Measurements from ENCODE around the gene WEE1.
A peak's percentile ranks its signal among the peaks of the same experiment; 100 is the strongest.
"Not testable (repeated sequence)": the region's sequence is repeated elsewhere in the genome, so short reads cannot be mapped to it uniquely, and the experiment has no call there.

The WEE1 gene

DNA sequence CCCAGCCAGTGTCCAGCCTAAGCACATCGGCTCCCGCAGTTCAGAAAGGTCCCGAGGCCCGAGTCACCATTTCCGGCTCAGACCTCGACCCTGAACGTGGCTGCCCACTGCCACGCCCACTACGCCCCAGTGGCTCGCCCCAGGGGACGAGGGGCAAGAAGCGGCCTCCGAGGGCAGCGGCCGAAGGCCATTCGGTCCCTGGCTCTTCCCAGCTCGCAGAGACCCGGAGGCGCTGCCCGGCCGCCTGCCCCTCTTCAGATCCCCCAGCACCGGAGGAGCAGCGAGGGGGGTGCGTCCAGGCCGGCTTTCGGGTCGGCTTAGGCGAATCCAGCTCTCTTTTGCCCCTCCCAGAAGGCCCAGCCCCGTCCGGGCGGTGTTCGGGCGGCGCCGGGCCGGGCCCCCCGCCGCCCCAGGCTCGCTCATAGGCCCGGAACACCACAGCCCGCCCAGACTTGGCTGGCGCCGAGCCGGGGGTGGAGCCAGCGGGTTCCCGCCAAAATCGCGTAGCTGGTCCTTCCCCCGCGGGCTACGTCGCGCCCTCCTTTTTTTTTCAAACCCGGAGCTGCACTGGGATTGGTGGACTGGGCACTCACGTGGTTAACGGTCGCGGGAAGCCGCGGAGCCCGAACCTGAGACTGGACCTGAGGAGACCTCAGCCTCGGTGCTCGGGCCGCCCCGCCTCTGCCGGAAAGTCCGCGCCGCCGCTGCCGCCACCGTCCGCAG, at the start of gene WEE1:
TSS of gene WEE1 (plus strand) at position 619 of the 723 bp plus-strand sequence. CDS start 264 bp downstream, outside the sequence.
- peak; percentile 99 for DNase-seq

DNA sequence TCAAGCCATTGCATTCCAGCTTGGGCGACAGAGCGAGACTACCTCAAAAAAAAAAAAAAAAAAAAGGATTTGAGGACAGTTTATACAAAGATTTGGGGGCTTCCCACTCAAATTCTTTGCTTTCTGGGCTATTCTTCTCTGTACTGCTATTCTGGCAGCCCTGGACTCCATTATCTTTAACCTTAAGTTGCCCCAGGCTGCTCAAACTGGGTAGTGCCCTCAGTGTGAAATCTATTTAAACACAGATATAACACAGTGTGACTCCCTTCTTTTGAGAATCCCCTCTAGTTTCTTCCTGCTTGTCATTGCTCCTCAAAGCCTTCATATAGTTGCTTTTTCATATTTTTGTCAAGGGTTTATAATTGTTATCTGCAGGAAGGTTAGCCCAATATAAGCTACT, 49.5 kb upstream of the WEE1 start:
- DNase-seq: no peak

- no peak for DNase-seq
Observed at GRCh38 chr11:9525116-9525515, 48.4 kb upstream of the WEE1 start.

GRCh38 chr11:9527481-9528135, 45.9 kb upstream of the WEE1 start:
- no peak for DNase-seq

DNA sequence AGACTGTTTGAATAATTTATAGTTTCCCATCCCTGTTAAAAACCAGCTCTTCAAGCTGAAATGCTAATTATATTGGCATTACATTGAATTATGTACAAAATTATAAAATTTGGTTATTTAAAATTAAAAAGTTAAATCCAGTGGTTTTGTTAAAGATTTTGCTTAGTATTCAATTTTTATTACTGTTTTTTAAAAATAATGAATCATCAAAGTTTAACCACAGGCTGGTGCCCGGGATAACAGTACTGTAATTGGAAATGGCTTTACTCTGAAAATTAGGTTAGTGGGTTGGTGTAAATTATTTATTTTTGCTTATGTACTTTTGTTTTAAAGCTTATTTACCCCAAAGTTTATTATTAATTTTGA, 45.4 kb upstream of the WEE1 start:
- DNase-seq: no peak

GRCh38 chr11:9528573-9529333, 44.7 kb upstream of the WEE1 start:
- no peak for DNase-seq

DNA sequence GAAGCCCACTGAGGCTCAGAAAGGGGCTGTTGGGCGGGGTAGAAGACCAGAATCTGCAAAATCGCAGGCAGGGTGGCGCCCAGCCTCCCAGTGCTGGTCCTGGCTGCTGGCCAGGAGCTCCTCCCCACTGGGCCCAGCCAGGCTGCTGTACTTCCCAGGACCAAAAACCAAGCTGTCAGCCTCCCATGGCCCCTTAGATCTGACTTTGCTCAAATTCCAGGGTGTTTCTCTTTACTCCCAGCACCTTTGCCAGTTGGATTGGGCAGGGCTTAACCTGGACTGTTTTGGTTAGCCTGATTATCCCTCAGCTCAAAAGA, 44.2 kb upstream of the WEE1 start:
- DNase-seq: peak; percentile 60

DNA sequence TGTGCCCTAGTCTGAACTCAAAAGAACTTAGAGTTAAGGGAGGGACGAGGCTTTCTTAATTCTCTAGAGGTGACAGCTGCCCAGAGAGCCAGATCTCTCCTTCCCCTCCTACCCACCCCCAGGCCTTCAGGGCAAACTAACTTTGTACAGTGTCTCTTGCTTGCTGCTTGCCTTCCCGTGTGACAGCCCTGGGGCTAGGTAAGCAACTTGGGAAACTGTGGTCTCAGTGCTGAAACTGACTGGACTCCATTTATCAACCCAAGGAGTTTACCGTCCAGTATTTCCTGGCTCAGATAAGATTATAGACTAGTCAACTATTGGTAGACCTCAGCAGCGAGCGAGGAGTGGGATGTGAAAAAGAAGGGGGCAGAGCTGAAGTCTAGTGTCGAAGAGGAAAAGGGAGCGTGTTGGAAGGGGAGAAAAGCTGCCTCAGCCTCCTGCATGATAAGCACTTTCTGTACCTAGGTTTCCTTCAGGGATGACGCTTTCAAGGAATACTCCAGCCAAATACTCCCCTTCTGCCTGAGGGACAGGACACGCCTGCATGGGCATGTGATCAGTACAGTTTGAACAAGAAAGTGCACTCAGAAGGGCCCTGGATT, 43.3 kb upstream of the WEE1 start:
- no peak for DNase-seq

DNA sequence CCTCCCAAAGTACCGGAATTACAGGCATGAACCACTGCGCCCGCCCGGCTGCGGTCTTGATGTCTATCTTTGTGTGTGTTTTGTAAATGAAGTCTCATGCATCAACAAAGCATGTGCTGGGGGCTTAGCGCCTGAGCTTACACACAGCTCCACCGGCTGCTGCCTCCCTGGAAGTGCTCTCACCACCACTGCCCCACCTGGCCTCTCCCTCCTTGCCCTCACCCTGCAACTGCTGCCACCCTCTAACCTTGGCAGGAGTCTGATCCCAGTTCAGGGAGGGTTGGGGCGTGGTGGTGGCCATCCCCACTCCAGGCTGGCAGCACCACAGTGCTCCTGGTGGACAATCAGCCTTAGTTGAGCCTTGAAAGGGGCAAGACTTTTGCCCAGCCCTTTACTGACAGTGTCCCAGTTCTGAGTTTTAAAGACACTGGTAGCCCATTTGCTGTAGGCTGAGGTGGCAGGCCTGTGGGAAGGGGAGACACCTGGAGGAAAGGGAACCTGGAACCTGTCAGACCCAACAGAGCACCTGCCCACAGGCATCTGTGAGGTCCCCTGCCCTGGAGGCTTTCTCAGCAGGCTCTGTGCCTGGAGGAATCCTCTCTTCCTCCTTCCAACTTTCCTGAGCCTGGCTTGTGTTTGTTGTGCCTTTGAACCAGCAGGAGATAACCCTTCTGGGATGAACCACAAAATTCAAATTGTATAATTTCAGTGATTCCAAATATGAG, 42.4 kb upstream of the WEE1 start:
- no peak for DNase-seq

DNA sequence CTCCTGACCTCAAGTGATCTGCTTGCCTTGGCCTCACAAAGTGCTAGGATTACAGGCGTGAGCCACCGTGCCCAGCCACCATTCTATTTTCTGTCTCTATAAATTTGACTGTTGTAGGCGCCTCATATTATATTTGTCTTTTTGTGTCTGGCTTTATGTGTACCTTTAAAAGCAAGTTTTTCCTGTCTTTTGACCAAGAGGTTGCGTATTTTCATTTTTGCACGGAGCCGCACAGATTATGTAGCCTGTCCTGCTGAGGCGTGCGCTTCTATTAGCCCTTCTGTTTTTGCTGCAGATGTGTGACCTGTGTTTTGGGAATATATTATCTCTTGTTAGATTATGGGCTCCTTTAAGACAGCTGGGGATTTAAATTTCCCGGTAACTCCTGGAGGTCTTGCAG, 40.4 kb upstream of the WEE1 start:
- no peak for DNase-seq

- DNase-seq: no peak
Observed at GRCh38 chr11:9533736-9534473, 39.6 kb upstream of the WEE1 start.

DNA sequence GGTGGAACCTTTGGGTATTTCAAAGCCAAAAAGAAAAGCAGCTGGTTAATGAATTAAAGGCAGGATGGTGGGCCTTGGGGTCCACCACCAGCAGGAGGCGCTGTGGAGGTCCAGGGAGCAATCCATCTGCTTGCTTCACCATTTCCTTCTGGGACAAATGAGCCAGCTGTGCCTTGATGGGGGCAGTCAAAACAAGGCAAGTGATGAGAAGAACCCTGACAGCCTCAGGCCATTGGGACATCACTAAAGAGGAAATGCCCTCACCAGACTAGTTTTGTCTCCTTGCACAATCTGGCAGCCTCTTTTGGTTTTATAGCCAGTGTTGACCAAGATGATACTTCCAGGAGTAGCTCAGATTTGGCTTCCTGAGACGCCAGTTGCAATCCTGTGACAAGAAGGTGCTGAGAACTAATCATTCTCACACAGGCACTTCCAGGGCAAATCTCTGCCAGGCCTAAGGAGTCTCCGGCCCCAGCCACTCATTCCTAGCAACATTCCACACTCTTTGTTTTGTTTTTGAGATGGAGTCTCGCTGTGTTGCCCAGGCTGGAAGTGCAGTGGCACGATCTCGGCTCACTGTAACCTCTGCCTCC, 38.2 kb upstream of the WEE1 start:
- peak; percentile 90 for DNase-seq

- no peak for DNase-seq
Observed at GRCh38 chr11:9538548-9538947, 34.9 kb upstream of the WEE1 start.

DNA sequence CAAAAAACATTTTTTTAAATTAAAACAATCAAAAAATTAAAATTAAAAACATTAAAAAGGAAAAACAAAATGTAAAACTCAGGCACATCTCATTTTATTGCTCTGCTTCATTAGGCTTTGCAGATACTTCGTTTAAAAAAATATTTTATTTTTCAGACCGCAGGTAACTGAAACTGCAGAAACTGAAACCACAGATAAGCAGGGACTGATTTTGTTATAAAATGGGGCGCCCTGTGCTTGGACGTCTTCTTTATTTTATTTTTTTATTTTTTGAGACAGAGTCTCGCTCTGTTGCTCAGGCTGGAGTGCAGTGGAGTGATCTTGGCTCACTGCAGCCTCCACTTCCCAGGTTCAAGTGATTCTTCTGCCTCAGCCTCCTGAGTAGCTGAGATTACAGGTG, 24.3 kb upstream of the WEE1 start:
- not testable (repeated sequence) for DNase-seq

DNA sequence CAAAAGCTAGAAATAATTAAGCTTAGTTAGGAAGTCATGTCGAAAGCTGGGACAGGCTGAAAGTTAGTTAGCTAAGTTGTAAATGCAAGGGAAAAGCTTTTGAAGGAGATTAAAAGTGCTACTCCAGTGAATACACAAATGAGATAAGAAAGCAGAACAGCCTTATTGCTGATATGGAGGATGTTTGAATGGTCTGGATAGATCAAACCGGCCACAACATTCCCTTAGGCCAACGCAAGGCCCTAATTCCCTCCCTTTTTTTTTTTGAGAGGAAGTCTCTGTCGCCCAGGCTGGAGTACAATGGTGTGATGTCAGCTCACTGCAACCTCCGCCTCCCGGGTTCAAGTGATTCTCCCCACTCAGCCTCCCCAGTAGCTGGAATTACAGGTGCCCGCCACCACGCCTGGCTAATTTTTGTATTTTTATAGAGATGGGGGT, 23.3 kb upstream of the WEE1 start:
- peak; percentile 74 for DNase-seq

GRCh38 chr11:9561279-9561982, 12.0 kb upstream of the WEE1 start:
- no peak for DNase-seq

DNA sequence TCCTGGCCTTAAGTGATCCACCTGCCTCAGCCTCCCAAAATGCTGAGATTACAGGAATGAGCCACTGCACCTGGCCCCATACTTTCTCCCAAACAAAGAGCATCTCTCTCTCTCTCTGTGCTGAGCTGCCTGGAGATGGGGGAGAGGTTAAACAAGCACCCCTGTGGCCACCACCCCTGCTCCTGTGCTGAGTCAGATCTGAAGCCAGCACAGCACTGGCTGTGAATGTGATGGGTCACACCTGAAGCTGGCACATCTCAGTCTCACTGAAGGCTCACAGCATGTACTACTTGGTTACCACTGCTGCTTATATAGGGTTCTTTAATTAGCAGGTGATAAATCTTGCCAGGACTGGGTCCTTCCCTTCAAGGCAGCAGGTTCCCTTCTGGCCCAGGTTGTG, 10.8 kb upstream of the WEE1 start:
- DNase-seq: no peak

DNA sequence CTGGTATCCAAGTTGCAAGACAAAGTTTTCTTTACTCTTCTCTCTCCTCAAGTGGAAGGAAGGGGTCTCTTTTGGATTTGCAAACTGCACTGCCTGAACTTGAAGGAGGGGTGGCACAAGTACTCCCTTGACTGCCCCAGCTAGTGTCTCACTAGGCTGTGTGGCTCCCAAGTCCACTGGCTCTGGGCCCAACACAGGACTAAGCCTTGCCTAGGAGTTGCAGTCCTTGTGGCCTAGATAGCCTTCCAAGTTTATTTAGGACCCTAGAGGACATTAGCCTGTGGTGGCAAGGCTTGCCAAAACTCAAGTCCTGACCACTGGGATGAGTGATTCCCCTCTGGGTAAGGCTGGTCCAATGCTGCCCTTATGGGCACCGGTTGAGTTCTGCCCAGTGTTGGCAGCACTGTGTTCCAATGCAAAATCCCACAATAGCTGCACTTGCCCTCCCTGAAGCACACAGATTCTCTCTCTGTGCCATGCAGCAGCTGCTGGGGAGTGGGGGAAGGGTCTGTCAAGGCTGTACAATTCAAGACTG, 10.2 kb upstream of the WEE1 start:
- no peak for DNase-seq

- peak; percentile 97 for DNase-seq
Observed at GRCh38 chr11:9565822-9566560, 7.5 kb upstream of the WEE1 start.

DNA sequence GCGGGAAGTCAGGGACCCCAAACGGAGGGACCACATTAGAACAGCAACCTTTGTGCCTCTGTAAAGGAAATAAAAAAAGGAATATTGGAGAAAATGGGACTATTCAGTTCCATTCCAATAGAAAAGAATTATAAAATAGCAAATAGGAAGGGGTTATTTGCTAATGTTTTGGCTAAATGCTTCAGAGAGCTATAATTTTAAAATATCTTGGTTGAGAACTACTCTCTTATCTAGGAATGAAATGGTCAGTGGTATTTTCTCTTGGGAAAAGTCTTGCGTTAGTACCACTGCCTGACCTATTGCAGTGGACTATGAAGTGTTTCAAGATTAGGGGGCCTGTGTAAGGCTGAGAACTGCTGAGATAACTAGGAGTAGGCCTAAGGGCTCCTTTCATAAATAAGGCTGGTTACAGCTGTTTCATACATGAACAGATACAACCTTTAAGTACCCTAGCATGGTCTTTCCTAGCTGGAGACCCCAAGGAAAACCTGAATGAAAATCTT, 6.9 kb upstream of the WEE1 start:
- peak; percentile 64 for DNase-seq

All from OCI-M1 (cell line).